Activated B cell treated with CpG ODN at 0.5 μM for 24 hours (primary cell): ENCODE data around the gene CRYZL1. TPM values are rescaled to one million over a fixed set of nuclear protein-coding genes. Genes with fewer than 3 reads are reported as not detected.
"Not testable (repeated sequence)": the region's sequence is repeated elsewhere in the genome, so short reads cannot be mapped to it uniquely, and the experiment has no call there.

Source experiments
- ATAC-seq: fragments of 200-7000 bp; cut with Tn5 transposase; one replicate; pipeline ENCODE4 v1.10.0; 2021; ENCODE audit warnings: low read depth, mild to moderate bottlenecking, moderate library complexity
- CTCF ChIA-PET: fragments of 350-600 bp; sonication (Branson Sonifier 250); formaldehyde crosslinking; loops from one replicate; lab custom pipeline; 2021; ENCODE audit warnings: antibody characterized with exemption; lab: Charles Lee
- POLR2A ChIA-PET: fragments of 350-600 bp; sonication (Branson Sonifier 250); formaldehyde crosslinking; loops from one replicate; lab custom pipeline; 2021; ENCODE audit warnings: antibody characterized with exemption; lab: Charles Lee
- DNase-seq: peaks from one replicate; pipeline ENCODE4 v3.0.0; 2022
- H3K27ac Mint-ChIP-seq: one replicate; pipeline ENCODE4 v1.8.0; 2020; ENCODE audit warnings: mixed read lengths
- H3K27me3 Mint-ChIP-seq: one replicate; pipeline ENCODE4 v1.8.0; 2021; ENCODE audit warnings: mixed read lengths
- H3K36me3 Mint-ChIP-seq: one replicate; pipeline ENCODE4 v1.8.0; 2021; ENCODE audit warnings: low read depth, mixed read lengths
- H3K4me1 Mint-ChIP-seq: one replicate; pipeline ENCODE4 v1.8.0; 2021; ENCODE audit warnings: mixed read lengths
- H3K4me3 Mint-ChIP-seq: one replicate; pipeline ENCODE4 v1.8.0; 2020; ENCODE audit warnings: mild to moderate bottlenecking, mixed read lengths
- H3K9me3 Mint-ChIP-seq: one replicate; pipeline ENCODE4 v1.8.0; 2020; ENCODE audit warnings: mixed read lengths
- CTCF ChIP-seq: fragments of 200-600 bp; IDR thresholded peaks from one replicate; pipeline ENCODE4 v1.8.0; 2022; ENCODE audit warnings: antibody characterized with exemption, mild to moderate bottlenecking
- intact Hi-C: fragments of 100-400 bp; cut with micrococcal nuclease; formaldehyde crosslinking; loops from one replicate; pipeline ENCODE4 v1.15.1; 2024
- total RNA-seq: library from RNA; stranded (reverse); gene quantifications from 2 replicates; pipeline ENCODE4 v1.2.3, GENCODE V29; 2022

The CRYZL1 gene
- total RNA-seq, 1 donor from 2014 or later: 46.3 TPM

DNA sequence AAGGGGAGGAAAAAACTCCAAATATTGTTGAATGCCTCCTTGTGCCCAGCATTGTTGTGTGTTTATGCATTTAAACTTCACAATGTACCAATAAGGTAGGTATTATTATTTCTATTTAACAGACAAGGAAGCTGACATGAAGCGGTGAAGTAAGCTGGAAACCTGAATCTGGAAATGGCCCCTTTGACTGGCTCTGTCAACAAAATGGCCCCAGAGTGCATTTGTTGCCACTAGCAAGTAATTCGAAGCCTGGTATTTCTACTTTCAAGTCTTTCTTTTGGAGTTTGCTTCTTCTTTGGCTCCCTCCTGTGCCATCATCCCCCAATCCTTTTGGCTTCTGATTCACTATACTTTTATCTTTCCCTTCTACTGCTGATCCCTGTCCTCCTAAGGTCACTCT is 23.1 kb downstream of the CRYZL1 start:
- H3K9me3 Mint-ChIP-seq: no peaks in the 10 kb centered on the region
- no peaks in the 10 kb centered on the region for H3K27me3 Mint-ChIP-seq
- CTCF ChIA-PET: interaction anchor here (0.7 kb wide), 1 partner anchor 11 kb away, joined by 3 read pairs; no protein-coding TSS in a partner anchor
- peaks cover 1% of the 10 kb centered on the region for H3K4me1 Mint-ChIP-seq
- no peak for DNase-seq
- no peak for TF ChIP-seq CTCF
- intact Hi-C loops: no loop called here
- no peak for ATAC-seq
- POLR2A ChIA-PET: no interaction called here
- H3K36me3 Mint-ChIP-seq: peaks cover 49% of the 10 kb centered on the region
- no peak overlapping the region for H3K27ac Mint-ChIP-seq
- H3K4me3 Mint-ChIP-seq: no peak overlapping the region

- intact Hi-C loops, H3K27me3 Mint-ChIP-seq, DNase-seq, H3K4me1 Mint-ChIP-seq, H3K9me3 Mint-ChIP-seq, H3K27ac Mint-ChIP-seq, POLR2A ChIA-PET, ATAC-seq, H3K4me3 Mint-ChIP-seq, CTCF ChIA-PET: not testable (repeated sequence)
- peaks cover 52% of the 10 kb centered on the region for H3K36me3 Mint-ChIP-seq
These were observed 24.0 kb downstream of the CRYZL1 start for GRCh38 chr21:33617565-33617964.

- no peak for TF ChIP-seq CTCF
- ATAC-seq (no peak), DNase-seq (no peak)
- H3K27me3 Mint-ChIP-seq: no peaks in the 10 kb centered on the region
- H3K27ac Mint-ChIP-seq: no peak overlapping the region
- ChIA-PET POLR2A (no interaction called here), CTCF (no interaction called here)
- intact Hi-C loops: no loop called here
- H3K4me1 Mint-ChIP-seq: no peaks in the 10 kb centered on the region
- no peak overlapping the region for H3K4me3 Mint-ChIP-seq
- H3K9me3 Mint-ChIP-seq: no peaks in the 10 kb centered on the region
- H3K36me3 Mint-ChIP-seq: peaks cover 40% of the 10 kb centered on the region
These were observed 30.4 kb downstream of the CRYZL1 start for GRCh38 chr21:33611006-33611744.

DNA sequence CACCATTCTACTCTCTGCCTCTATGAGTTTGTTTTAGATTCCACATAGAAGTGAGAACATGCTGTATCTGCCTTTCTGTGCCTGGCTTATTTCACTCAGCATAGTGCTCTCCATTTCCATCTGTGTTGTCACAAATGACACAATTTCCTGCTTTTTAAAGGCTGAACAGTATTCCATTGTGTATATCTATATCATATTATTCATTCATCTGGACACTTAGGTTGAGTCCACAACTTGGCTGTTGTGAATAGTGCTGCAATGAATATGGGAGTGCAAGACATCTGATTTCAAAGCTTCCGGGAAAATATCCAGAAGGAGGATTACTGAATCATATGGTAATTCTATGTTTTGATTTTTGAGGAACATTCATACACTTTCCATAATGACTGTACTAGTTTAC is 33.0 kb downstream of the CRYZL1 start:
- H3K36me3 Mint-ChIP-seq: peaks cover 33% of the 10 kb centered on the region
- POLR2A ChIA-PET: interaction anchor here (0.6 kb wide), 1 partner anchor 70 kb away, joined by 3 read pairs; no protein-coding TSS in a partner anchor

DNA sequence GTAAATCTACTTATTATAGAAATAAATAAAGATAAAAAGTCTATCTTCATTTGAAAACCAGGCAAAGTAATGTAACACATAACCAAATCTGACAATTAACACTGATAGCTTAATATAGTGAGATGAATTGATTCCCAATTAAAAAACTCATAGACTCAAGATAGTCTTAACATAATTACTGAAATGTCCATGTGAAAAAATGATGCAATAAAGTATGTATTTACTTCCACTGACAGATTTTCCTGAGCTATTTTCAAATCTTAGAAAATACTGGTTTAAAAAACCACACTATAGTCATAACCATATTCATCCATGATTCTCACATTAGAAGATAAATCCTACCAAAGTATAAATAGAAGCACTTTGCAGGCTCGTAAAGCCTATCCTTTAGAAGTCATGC is 43.5 kb downstream of the CRYZL1 start:
- H3K36me3 Mint-ChIP-seq: peaks cover 51% of the 10 kb centered on the region
- no peaks in the 10 kb centered on the region for H3K27me3 Mint-ChIP-seq
- no peak overlapping the region for H3K4me3 Mint-ChIP-seq
- CTCF ChIA-PET: no interaction called here
- no peaks in the 10 kb centered on the region for H3K9me3 Mint-ChIP-seq
- H3K4me1 Mint-ChIP-seq: no peaks in the 10 kb centered on the region
- intact Hi-C loops: no loop called here
- POLR2A ChIA-PET: no interaction called here
- no peak for TF ChIP-seq CTCF
- ATAC-seq (no peak), DNase-seq (no peak)
- no peak overlapping the region for H3K27ac Mint-ChIP-seq

More for the DNA sequence above, 33.0 kb downstream of the CRYZL1 start:
- CTCF ChIA-PET: interaction anchor here (0.9 kb wide), 1 partner anchor 412 kb away, joined by 3 read pairs; no protein-coding TSS in a partner anchor
- intact Hi-C loops: loop anchor here (5.0 kb wide), 1 partner anchor 686 kb away; no protein-coding TSS in a partner anchor
- no peak for DNase-seq
- Mint-ChIP-seq H3K4me3 (no peak overlapping the region), H3K4me1 (no peaks in the 10 kb centered on the region), H3K27ac (no peak overlapping the region), H3K27me3 (no peaks in the 10 kb centered on the region), H3K9me3 (no peaks in the 10 kb centered on the region)
- no peak for TF ChIP-seq CTCF
- no peak for ATAC-seq
